Activated CD4-positive, alpha-beta T cell treated with anti-CD3 and anti-CD28 coated beads, Interleukin-2, amount 50 U/mL, for 24 hours (primary cell): ENCODE data around the gene TUBA4B.

ENCODE experiments used
- DNase-seq, 2 donors: peaks; one replicate each; pipeline ENCODE4 v3.0.0-alpha.2; 2020; ENCODE audit warnings: low read depth in 1 of 2, low spot score in 1 of 2

TUBA4B gene

GRCh38 chr2:219218732-219219701, 34.0 kb upstream of the TUBA4B start, which contains the start of gene ABCB6:
ABCB6 (minus strand) TSS chr2:219218958; CDS start chr2:219218673, 285 bp downstream.
- peak; percentile 63 to 89 for DNase-seq

DNA sequence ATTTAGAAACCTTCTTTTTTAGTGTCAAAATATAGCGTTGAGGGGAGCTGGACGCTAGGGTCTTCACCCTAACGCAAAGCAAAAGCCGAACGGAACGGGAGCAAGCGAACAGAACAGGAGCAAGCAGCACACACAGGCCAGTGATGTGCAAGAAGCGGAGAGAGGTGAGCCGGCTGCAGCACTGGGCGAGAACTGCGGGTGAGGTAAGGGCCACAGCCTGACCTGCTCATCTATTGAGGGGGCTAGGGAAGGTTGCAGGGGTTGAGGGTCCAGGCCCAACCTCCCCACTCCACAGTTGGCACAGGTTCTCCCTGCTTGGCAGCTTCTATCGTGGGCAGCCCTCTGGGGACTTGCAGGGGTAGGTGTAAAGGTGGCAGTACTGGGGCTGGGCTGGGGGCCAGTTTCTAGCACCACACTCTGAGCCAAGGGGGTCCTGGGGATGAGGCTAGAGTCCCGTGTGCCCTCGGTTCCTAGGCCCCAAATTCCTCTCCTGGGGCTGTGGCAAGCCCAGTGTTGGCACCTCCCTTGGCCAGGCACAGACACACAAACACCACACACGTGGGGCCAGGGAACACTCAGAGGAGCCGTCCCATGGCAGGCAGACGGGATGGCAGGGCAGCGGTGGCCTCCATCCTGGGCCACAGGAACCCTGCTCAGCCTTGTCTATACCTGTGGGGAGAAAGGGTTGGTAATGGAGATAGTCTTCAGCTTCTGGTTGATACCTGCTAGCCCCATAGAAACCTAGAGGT, 33.1 kb upstream of the TUBA4B start:
- no peak for DNase-seq

DNA sequence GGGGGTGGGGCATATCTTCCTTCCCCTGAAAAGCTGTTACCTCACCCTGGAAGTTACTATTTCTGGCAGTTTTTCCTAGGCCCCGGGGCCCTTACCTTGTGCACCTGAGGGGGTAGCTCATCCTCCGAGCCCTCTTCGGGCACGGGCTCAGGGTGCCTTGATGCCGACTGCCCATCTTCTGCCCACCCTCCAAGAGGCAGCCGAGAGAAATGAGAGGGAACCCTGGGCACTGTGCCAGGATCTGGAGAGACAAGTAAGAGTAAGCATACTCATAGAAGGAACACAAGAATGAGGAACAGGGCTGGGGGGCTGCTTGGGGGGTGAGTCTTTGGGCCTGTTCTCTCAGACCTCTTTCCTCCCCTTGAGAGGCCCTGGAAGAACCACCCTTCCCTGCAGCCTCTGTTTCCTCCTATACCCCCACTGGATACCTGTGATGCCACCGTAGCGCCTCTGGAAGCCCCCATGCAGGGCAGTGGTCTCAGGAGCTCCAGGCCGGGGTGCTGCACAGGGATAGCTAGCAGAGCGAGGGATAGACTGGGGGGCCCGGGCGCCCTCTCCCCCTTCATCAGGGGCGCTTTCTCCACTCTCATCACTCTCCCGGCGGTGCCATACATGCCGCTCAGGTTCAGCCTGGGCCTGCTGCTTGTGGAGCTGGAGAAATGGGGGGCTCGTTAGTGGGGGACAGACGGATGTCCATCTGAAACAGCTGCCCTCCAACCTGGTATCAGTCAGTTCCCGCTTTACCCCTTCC, 32.2 kb upstream of the TUBA4B start:
- no peak for DNase-seq

- DNase-seq, result no peak
Measured at GRCh38 chr2:219221957-219222518, 31.0 kb upstream of the TUBA4B start.

- DNase-seq, result no peak
Measured at GRCh38 chr2:219223831-219224610, 29.0 kb upstream of the TUBA4B start.

DNA sequence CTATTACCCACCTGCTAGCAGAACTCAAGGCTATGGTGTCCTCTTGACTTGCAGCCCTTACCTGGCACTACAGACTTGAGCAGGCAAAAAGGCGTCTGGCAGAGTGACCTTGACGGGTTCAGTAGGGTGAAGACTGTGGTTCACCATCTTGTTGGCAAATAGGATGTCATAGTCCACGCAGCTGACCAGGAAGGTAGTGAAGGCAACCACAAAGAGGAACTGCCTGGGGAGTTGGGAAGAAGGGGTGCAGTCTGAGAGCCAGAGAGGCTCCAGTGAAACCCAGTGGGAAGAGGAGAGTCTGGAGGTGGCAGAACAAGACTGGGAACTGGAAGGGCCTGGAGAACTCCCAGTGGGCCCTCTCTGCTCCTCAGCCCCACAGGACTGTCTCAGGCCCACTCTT, 27.7 kb upstream of the TUBA4B start:
- DNase-seq, result no peak

DNA sequence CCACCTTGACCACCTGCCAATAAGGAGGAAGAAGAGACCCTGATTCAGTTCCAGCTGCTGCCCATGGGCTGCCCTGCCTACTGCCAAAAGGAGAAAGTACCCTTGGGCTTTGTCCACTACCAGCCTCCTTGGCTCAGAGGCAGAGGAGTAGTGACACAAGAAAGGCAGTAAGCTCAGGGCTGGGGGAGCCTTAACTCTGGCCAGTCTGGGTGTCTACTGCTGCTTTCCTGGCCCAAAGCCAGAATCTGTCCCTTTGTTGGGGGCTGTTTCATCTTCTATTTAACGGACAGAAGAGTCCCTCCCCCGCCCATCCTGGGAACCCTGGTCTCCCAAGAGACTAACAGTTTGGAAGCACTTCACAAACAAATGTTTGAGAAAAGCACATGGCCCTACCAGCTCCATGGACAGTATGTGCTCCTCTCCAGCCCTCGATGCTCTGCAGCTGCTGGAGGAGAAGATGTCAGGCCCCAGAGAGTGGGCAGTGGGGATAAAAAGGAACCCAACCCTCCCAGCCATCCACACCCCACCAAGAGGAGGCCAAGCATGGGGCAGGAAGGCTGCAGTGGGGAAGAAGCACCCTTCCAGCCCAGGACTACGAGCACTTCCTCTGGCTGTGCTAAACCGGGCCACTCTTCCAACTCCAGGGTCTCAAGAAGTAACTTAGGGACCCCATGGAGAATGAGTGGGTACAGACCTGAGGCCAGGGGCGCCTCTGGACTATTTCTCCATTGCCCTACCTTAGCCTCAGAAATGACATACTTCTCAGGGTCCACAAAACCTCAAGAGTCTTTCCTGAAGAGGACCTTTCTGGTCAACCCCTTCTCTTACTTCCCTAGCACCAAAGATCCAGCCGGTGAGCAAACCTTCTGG, 24.8 kb upstream of the TUBA4B start:
- DNase-seq, result no peak

- DNase-seq, result no peak
Measured at GRCh38 chr2:219228911-219229304, 24.1 kb upstream of the TUBA4B start.

DNA sequence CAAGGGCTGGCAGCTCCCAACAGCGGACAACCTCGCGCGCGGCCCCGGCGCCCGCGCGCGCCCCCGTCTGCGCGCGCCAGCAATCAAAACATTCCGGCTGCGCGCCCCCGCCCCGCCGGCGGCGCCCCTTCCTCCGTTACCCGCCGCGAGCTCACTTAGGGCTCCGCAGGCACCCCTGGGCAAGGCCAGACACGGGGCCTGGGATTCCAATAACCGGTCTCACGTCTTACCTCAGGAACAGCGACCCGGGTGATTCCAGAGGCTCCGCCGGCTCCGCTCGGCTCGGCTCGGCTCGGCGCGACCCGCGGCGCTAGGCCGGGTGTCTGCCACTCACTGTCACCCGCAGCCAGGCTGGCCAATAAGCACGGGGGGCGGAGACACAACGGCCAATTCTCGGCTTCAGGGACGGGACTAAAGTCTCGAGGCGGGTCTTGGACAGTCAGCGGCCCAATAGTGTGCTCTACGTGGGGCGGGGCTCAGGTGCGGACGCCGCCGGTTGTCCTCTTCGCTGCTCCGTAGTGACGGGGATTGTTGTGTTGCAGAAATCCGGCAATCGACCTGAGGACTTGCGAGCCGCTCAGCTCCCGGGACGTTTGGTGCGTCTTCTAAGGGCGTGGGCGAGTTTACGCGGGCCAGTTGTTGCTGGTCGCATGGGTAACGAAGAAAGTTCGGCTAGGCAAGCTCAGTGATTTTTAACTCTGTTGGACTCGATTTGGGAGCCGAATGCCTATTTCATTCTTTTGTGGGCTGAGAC, 23.6 kb upstream of the TUBA4B start, which contains the start of the genes ANKZF1 and ATG9A:
TSS of gene ANKZF1 (plus strand) at position 502 of the 754 bp plus-strand sequence. CDS start 452 bp downstream, outside the sequence.
TSS of gene ATG9A (minus strand) at position 332 of the 754 bp plus-strand sequence. CDS start 1,612 bp downstream, outside the sequence.
- peak; percentile 90 to 99 for DNase-seq

- DNase-seq, result peak in 1 of 2 donors; percentile 39
Measured at GRCh38 chr2:219230059-219230540, 22.9 kb upstream of the TUBA4B start.

DNA sequence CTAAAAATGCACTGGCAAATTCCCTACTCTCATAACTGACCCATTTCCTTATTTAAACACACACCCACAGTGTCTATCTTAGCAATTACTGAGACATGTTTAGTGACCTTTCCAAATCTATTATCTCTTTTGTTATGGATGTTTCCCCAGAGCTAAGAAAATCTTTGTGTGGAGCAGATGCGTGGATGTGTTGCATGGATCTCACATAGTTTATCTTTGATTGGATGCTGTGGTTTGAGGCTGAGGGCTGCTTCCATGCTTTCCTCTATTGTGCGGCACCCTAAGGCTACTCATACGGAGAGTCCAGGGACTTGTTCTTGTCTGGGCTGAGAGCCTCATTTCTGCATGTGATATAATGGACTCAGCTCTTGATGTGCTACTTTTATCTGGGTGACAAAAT, 18.7 kb upstream of the TUBA4B start:
- no peak for DNase-seq

DNA sequence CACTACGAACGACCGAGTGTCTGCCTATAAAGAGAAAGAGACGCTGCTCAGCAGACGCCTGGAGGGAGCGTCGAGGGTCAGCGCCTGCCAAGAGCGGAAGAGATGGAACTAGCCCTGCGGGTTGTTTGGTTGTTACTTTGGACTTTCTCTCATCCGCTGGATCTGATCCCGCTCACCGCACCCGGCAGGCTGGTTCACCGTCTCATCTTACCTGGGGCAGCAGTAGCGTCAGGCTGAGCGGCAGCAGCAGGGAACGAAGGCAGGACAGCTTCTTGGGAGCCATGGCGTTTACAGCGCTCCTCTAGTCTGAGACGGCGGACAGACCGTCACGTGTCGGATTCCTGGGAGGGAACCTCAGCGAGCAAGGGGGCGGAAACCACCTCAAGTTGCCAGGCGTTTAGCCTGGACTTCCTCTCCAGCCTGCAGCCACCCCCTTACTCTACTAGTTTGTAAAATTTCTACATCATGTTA, 9.7 kb upstream of the TUBA4B start:
- DNase-seq, result no peak

DNA sequence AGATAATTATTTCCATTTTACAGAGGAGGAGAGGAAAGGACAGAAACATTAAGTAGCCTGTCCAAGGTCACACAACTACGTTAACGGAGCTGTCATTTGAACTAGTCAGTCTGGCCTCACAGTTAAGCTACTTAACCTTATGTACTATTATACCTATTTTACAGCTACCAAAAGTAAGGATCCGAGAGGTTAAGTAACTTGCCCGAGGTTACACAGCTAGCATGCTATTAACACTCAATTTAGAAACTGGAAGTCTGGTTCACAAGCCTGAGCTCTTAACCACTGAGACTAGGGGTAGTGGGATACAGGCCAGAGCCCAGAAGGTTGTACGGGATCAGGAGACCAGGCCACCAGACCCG, 8.3 kb upstream of the TUBA4B start:
- no peak for DNase-seq

DNA sequence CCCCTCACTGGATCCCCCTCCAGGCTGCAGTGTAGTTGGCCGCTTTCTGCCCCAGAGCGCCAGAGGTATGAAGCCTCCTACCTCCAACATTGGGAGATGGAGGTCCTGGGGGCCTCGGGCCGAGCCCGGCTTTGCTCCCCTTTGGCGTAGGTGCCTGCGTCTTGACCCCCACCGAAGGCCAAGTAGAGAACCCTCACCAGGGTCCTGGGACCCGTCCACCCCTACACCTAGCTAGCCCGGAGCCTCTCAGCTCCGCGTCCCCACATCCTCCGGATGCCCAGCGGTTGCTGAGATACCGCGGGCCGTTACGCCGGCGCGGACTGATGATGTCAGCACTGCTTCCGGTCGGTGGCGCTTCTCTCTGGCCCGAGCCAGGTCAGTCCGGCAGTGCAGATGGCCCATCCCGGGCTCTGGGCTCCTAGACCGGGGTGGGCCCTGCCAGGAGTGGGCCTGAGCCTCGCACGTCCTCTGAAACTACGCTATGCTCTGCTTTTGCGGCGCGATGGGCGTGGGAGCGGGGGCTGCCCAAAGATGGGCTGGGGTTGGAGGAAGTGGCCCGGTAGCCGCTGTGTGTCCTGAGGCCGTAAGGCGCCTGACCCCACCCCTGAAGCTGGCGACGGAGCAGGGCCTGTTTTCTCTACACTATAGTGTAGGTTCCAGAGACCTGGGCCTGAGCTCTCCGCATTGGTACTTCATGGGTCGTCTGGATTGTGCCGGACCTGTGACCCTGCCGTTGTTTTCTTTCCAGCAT, 7.7 kb upstream of the TUBA4B start, which contains the start of the genes GLB1L and STK16:
TSS of gene GLB1L (minus strand) at position 297 of the 751 bp plus-strand sequence. CDS start 1,871 bp downstream, outside the sequence.
TSS of gene STK16 (plus strand) at position 332 of the 751 bp plus-strand sequence. CDS start 521 bp downstream, outside the sequence.
- peak; percentile 84 to 86 for DNase-seq

- no peak for DNase-seq
Measured at GRCh38 chr2:219245899-219246230, 7.2 kb upstream of the TUBA4B start.

GRCh38 chr2:219246559-219246958, 6.5 kb upstream of the TUBA4B start:
- DNase-seq, result no peak
